G401 (cell line): ENCODE results near the gene USP6. TPM values are rescaled to one million over a fixed set of nuclear protein-coding genes. Genes with fewer than 3 reads are reported as not detected.
"Not testable (repeated sequence)": the region's sequence is repeated elsewhere in the genome, so short reads cannot be mapped to it uniquely, and the experiment has no call there.

Source experiments
- DNase-seq: peaks from one replicate; pipeline ENCODE4 v3.0.0-alpha.2; 2015; ENCODE audit warnings: low spot score
- in situ Hi-C: cut with HindIII; loops from 2 replicates; pipeline ENCODE4 v1.10.0; 2016; ENCODE audit warnings: low sequenced_read_pairs, mixed read lengths
- total RNA-seq: library from RNA; depleted of rRNA; stranded (reverse); fragments of >200 nt; shearing (Covaris generic); gene quantifications from 2 replicates; pipeline ENCODE4 v1.2.3, GENCODE V29; 2014

The USP6 gene
- total RNA-seq, 1 experiment from 2014 or later, result not detected

GRCh38 chr17:5175027-5175426 lies 59.2 kb downstream of the USP6 start:
- in situ Hi-C loops, DNase-seq: not testable (repeated sequence)

GRCh38 chr17:5179003-5179402 lies 63.2 kb downstream of the USP6 start:
- in situ Hi-C loops, result no loop called here
- DNase-seq, result no peak

GRCh38 chr17:5181509-5182305 lies 65.9 kb downstream of the USP6 start:
- in situ Hi-C loops, result no loop called here
- DNase-seq, result no peak

- in situ Hi-C loops, result no loop called here
- DNase-seq, result no peak
These were observed 67.0 kb downstream of the USP6 start for GRCh38 chr17:5182597-5183409.

GRCh38 chr17:5183410-5183793 lies 67.6 kb downstream of the USP6 start:
- no peak for DNase-seq
- in situ Hi-C loops, result no loop called here

- no peak for DNase-seq
- in situ Hi-C loops, result no loop called here
These were observed 68.5 kb downstream of the USP6 start for GRCh38 chr17:5184288-5184687.

GRCh38 chr17:5191541-5192417 lies 75.9 kb downstream of the USP6 start, which contains the start of gene ZNF594:
ZNF594 (minus strand) TSS chr17:5191868; CDS start chr17:5184256, 7,612 bp downstream.
- peak; percentile 93 for DNase-seq
- in situ Hi-C loops, result no loop called here

GRCh38 chr17:5194346-5194745 lies 78.5 kb downstream of the USP6 start:
- in situ Hi-C loops, result no loop called here
- DNase-seq, result no peak

GRCh38 chr17:5198472-5198871 lies 82.6 kb downstream of the USP6 start:
- no peak for DNase-seq
- in situ Hi-C loops, result no loop called here

GRCh38 chr17:5200360-5200759 lies 84.5 kb downstream of the USP6 start:
- DNase-seq, result no peak
- in situ Hi-C loops, result no loop called here

- in situ Hi-C loops, result no loop called here
- no peak for DNase-seq
These were observed 85.2 kb downstream of the USP6 start for GRCh38 chr17:5201011-5201410.

GRCh38 chr17:5203178-5203907 lies 87.5 kb downstream of the USP6 start:
- in situ Hi-C loops, result no loop called here
- no peak for DNase-seq

- no peak for DNase-seq
These were observed 88.1 kb downstream of the USP6 start for GRCh38 chr17:5203908-5204294.

GRCh38 chr17:5209396-5209795 lies 93.6 kb downstream of the USP6 start:
- in situ Hi-C loops, result no loop called here
- no peak for DNase-seq

More at GRCh38 chr17:5203908-5204294, 88.1 kb downstream of the USP6 start:
- in situ Hi-C loops, result no loop called here

- in situ Hi-C loops, result no loop called here
These were observed 94.3 kb downstream of the USP6 start for GRCh38 chr17:5210091-5210490.

GRCh38 chr17:5210614-5211252 lies 94.9 kb downstream of the USP6 start:
- no peak for DNase-seq
- in situ Hi-C loops, result no loop called here

More at GRCh38 chr17:5210091-5210490, 94.3 kb downstream of the USP6 start:
- DNase-seq, result no peak

GRCh38 chr17:5211458-5211857 lies 95.6 kb downstream of the USP6 start:
- in situ Hi-C loops, result no loop called here
- no peak for DNase-seq

- DNase-seq, in situ Hi-C loops: not testable (repeated sequence)
These were observed 101.7 kb downstream of the USP6 start for GRCh38 chr17:5217562-5217961.
